Skeletal muscle satellite cell (primary cell): ENCODE data around the gene MLF2.
A peak's percentile ranks its signal among the peaks of the same experiment; 100 is the strongest.

Experiments
- H3K27me3 ChIP-seq: 2 replicates; pipeline ENCODE4 v1.7.0; 2013; ENCODE audit warnings: low read length; ENCODE audit not compliant: control insufficient read depth, insufficient read depth
- H3K36me3 ChIP-seq: 2 replicates; pipeline ENCODE4 v1.7.0; 2013; ENCODE audit warnings: mild to moderate bottlenecking, control low read depth, low read length; ENCODE audit not compliant: insufficient read depth
- H3K4me1 ChIP-seq: 2 replicates; pipeline ENCODE4 v1.7.0; 2013; ENCODE audit warnings: low read length; ENCODE audit not compliant: control insufficient read depth, insufficient read depth
- H3K4me2 ChIP-seq: 2 replicates; pipeline ENCODE4 v1.7.0; 2013; ENCODE audit warnings: mild to moderate bottlenecking, low read length
- H3K4me3 ChIP-seq: 2 replicates; pipeline ENCODE4 v1.7.0; 2013; ENCODE audit warnings: low read length
- H3K9ac ChIP-seq: 2 replicates; pipeline ENCODE4 v1.7.0; 2013; ENCODE audit warnings: mild to moderate bottlenecking, low read depth, low read length, moderate library complexity
- H3K9me3 ChIP-seq: replicated peaks from 2 replicates; pipeline ENCODE4 v1.7.0; 2013; ENCODE audit warnings: mild to moderate bottlenecking, control low read depth, low read length

Gene MLF2

DNA sequence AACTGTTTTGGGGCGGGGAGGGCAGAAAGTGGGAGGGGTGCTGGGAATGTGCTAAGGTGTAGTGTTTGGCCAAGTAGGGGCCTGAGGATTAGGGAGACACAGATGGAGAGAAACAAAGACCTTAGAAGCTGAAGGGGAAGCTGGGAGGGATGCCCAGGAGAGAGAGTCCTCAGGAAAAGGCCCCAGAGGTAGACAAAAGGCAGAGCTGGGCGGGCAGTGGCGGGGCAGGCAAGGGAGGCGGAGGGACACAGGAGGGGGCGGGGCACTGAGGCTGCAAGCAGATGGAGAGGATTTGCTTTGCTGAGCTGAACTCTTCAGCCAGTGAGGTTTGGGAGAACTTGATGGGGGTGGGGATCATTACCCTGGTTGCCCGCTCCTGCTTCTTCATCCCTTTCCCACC is 16.0 kb upstream of the MLF2 start:
- H3K4me2 ChIP-seq: peak overlapping the region; percentile 93
- peaks cover 35% of the 10 kb centered on the region for H3K4me1 ChIP-seq
- H3K27me3 ChIP-seq: no peaks in the 10 kb centered on the region
- H3K9me3 ChIP-seq: no peaks in the 10 kb centered on the region
- peak overlapping the region; percentile 98 for H3K4me3 ChIP-seq
- H3K36me3 ChIP-seq: peaks cover 28% of the 10 kb centered on the region
- H3K9ac ChIP-seq: peak overlapping the region; percentile 86

DNA sequence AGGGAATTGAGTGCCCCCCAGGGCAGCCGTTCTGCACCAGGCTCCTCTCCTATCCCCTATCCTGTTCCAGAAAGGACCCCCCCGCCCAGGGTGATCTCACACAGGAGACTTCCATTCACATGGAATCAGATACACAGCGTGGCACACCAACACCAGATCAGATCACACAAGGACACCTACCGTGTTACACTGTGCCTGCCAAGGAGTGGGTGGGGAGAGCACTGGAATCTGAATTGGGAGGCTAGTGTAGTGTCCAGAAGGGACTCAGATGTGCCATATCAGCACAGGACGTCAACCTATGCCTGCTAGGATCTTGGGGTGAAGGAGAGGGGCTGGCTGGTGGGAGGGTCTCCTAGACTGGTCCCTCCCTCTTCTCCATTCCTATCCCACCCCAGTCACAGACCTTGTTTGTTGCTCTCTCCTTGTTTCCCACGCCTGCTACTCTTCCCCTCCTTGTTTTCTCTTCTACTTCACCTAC is 15.5 kb upstream of the MLF2 start:
- Histone ChIP-seq H3K4me1 (peaks cover 40% of the 10 kb centered on the region), H3K4me2 (peak overlapping the region; percentile 93), H3K4me3 (peak overlapping the region; percentile 98), H3K9ac (peak overlapping the region; percentile 86), H3K9me3 (no peaks in the 10 kb centered on the region), H3K36me3 (peaks cover 28% of the 10 kb centered on the region), H3K27me3 (no peaks in the 10 kb centered on the region)

DNA sequence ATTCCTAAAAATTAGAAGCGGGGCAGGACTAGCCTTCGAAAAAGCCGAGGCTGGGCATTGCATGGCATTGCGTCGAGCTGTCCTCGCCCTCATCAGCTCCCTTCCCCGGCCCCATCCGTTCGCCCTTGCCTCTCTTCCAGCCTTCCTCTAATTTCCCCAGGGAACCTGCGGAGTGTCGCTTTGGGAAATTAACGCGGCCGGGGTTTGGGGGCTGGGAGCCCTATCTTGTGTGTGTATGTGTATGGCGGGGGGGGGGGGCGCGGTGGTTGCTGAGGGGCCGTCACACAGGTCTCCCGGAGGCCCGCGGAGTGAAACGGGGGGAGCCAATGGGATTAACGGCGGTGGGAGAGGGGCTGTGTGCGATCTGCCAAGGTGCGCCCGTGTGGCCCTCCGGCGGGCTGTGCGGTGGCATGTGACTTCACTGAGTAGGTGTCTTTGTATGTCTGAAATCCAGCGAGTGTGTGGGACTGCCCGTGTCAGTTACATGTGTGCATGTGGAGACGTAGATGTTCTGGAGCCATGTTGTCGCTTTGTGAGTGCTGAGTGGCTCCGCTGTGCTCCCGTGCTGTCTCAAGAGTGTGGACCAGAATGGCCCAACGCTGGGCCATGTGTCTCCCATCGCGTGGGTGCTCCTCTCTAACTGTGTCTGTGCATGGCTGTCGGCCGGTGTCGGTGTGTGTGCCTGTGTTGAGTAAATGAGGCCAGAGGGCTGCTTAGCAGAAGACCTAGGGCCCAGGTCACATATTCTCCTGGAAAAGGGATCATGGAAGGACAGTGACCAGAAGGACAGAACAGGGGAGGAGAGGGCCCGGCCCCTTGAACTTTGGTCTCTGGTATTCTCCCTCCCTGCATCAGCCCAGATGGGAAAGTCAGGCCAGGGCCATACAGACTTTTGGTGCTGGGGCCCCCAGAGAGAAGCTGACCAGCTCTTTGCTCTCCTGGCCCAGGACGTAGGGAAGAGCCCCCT is 14.7 kb upstream of the MLF2 start:
- Histone ChIP-seq H3K4me3 (peak overlapping the region; percentile 98), H3K4me2 (peak overlapping the region; percentile 93), H3K9me3 (no peaks in the 10 kb centered on the region), H3K4me1 (peaks cover 45% of the 10 kb centered on the region), H3K27me3 (no peaks in the 10 kb centered on the region), H3K9ac (peak overlapping the region; percentile 86), H3K36me3 (peaks cover 25% of the 10 kb centered on the region)

DNA sequence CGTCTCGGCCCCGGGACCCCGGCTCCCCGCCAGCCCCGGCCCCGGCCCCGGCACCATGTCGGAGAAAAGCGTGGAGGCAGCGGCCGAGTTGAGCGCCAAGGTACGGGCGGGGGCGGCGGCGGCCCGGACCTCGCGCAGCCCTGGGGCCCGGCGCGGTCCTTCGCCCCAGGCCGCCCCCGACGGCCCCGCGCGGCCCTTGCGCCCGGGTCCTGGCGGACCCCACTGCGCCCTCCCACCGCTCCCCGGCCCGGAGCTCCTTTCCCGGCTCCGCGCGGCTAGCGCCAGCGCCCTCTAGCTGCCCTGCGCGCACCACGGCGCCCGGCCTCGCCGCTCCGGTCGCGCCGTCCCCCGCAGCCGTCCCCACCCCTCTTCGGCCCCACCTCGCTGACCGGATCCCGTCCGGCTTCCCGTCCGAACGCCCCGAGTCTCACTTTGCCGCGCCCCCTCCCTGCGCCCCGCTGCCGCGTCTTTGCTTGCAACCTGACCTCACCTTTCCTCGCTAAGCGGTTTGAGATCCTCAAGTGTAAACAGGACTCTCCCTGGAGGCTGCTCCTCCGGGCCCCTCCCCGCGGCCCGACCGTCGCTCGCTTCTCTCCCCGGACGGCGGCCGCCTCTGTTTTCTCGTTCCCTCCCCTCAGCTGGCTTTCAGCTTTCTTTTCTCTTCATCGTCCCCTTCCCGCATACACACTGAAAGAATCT is 13.9 kb upstream of the MLF2 start:
- Histone ChIP-seq H3K9ac (peak overlapping the region; percentile 86), H3K4me1 (peaks cover 45% of the 10 kb centered on the region), H3K9me3 (no peaks in the 10 kb centered on the region), H3K36me3 (peaks cover 24% of the 10 kb centered on the region), H3K4me2 (peak overlapping the region; percentile 93), H3K4me3 (peak overlapping the region; percentile 98), H3K27me3 (no peaks in the 10 kb centered on the region)

DNA sequence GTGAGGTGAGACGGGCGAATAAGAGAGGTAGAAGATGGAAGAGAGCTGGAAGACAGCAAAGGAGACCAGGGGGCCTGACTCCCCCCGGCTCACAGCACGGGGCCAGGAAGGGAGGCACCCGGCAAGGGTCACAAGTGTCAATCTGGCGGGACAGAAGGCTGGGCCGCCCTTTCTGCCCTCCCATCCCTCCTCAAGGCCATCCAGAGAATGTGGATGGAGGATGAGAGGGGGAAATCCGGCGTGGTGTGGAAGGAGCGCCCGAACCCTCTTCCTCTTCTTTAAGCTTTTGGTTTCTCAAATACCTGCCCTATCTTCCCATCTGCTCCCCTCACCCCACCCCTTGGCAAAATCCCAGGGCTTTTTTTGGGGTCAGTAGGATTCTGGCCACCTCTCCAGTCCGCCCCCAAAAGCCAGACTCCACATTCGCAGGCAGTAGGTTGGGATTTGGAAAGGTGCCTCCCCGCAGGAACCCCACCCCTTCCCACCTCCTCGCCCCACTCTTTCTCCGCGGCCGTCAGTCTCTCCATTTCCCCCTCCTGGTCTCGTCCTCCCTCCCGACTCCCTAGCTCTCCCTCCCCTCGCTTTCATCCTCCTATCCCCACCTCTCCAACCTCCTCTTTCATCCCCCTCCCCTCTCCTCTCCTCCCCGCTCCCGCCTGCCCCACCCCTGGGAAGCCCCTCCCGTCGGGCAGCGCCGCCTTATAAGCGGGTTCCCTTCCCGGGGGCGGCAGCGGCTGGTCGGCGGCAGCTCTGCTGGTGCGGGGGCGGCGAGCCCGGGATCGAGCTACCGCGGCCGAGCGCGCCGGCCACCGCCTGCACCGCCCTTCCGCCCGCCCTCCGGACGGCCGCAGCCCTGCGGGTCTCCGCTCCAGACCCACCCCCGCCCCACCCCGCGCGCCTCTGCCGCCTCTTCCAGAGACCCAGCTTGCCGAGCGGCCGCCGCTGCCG is 13.0 kb upstream of the MLF2 start, which contains the start of gene PTMS:
PTMS (plus strand) TSS at position 730 of the 948 bp plus-strand sequence. CDS start 343 bp downstream, outside the sequence.
- Histone ChIP-seq H3K27me3 (no peaks in the 10 kb centered on the region), H3K4me3 (peak within 1 kb of the TSS; percentile 98), H3K36me3 (peaks cover 15% of the 10 kb centered on the region), H3K9ac (peak within 1 kb of the TSS; percentile 86), H3K4me1 (peaks cover 45% of the 10 kb centered on the region), H3K4me2 (peak within 1 kb of the TSS; percentile 93), H3K9me3 (no peaks in the 10 kb centered on the region)

DNA sequence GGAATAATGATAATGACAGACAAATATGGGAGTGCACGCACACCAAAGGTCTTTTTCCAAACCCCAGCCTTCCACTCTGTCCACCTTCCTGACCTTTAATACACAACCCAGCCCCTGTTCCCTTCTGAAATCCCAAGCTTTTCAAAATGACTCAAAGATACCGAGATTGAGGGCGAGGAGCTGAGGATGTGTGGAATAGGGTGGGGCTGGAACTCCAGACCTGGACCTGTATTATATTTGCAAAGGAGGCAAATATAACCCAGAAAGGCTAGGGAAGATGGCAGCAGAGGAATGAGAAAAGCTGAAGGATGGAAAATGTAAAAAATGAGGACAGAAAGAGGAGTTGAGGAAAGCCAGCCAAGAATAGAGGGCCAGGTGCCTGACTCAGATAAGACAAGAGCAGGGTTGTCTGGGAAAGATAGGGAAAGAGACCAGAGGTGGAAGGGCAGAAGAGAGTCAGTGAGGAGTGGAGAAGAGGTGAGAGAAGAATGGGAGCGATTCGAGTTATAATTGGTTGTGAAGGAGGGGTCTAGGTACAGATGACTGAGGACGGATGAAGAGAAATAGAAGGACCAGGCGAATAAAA is 12.2 kb upstream of the MLF2 start:
- H3K9me3 ChIP-seq: no peaks in the 10 kb centered on the region
- peak overlapping the region; percentile 98 for H3K4me3 ChIP-seq
- peaks cover 45% of the 10 kb centered on the region for H3K4me1 ChIP-seq
- H3K4me2 ChIP-seq: peak overlapping the region; percentile 93
- peaks cover 10% of the 10 kb centered on the region for H3K36me3 ChIP-seq
- H3K9ac ChIP-seq: peak overlapping the region; percentile 86
- no peaks in the 10 kb centered on the region for H3K27me3 ChIP-seq

DNA sequence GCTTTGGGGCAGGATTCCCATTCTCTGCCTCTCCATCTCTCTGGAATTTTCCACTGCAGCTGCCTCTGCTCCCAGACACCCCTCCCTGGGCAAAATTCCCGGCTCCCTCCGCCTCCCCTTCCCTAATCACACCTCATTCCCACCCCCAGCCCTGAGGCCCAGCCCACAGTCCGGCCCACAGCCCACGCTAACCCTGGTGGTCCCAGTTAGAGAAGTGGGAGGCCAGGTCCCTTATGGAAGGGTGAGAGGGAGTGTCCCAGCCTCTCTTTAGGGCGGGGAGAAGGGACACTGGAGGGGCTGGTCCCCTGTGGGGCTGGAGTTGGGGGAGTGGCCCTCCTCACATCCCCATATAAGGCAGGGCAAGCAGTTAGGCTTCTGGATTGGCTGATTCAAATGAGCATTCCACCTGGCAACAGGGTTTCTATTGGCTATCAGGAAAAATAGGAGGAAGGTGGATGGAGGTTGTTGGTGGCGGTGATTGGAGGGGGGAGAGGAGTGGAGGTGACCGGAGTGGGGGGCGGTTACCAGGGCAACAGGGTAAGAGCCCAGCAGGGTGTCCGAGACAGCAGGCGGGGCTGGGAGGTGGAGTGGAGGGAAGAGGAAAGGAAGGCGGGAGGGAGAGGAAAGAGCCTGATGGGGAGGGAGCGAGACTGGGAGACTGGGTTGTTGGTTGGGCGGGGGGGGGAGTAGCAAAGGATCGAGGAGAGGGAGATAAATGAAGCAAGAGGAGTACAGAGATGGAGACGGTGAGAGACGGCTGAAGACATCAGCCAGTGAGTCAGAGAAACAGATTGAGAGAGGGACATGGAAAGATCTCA is 11.3 kb upstream of the MLF2 start:
- H3K9ac ChIP-seq: peak overlapping the region; percentile 39
- peaks cover under 1% of the 10 kb centered on the region for H3K36me3 ChIP-seq
- peak overlapping the region; percentile 93 for H3K4me2 ChIP-seq
- no peaks in the 10 kb centered on the region for H3K9me3 ChIP-seq
- H3K27me3 ChIP-seq: no peaks in the 10 kb centered on the region
- peak overlapping the region; percentile 98 for H3K4me3 ChIP-seq
- peaks cover 40% of the 10 kb centered on the region for H3K4me1 ChIP-seq

DNA sequence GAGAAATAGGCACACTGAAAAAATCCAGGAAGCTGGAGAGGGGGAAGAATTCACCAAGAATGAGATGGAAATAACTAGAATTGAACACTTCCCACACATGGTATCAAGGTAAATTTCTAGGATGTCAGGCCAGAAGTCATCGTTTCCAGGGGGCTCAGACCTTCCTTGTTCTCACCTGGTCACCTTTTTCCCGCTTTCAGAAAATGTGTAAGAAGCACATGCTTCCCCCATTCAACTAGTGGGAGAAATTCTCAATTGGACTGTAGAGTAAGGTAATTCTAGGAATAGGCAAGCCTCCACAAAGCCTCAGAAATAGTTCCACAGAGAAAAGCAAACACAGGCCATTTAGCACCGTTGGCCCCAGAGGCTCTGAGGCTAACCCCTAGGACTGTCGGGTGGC is 10.4 kb upstream of the MLF2 start:
- Histone ChIP-seq H3K36me3 (no peaks in the 10 kb centered on the region), H3K4me2 (peak overlapping the region; percentile 75), H3K4me1 (peaks cover 32% of the 10 kb centered on the region), H3K9me3 (no peaks in the 10 kb centered on the region), H3K4me3 (peak overlapping the region; percentile 44), H3K9ac (peak overlapping the region; percentile 39), H3K27me3 (no peaks in the 10 kb centered on the region)

DNA sequence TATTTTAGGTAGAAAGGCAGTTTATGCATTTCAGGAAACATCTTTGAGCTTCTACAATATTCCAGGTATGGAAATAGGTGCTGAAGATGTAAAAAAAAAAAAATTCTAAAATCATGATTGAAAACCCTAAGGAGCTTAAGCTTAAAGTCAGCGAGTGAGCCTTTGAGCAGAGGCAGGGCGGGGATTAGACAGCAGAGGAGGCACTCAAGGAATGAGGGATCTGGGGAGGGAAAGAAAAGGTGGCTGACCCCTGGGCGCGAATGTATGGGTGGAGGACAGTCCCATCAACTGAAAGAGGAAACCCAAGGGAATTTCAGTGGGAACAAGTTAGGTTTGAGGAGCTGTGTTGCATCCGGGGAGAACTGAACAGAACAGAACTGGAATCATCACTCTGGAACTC is 6.8 kb upstream of the MLF2 start:
- Histone ChIP-seq H3K36me3 (no peaks in the 10 kb centered on the region), H3K9ac (no peak overlapping the region), H3K4me3 (no peak overlapping the region), H3K9me3 (no peaks in the 10 kb centered on the region), H3K4me1 (peaks cover 15% of the 10 kb centered on the region), H3K27me3 (no peaks in the 10 kb centered on the region), H3K4me2 (no peak overlapping the region)

DNA sequence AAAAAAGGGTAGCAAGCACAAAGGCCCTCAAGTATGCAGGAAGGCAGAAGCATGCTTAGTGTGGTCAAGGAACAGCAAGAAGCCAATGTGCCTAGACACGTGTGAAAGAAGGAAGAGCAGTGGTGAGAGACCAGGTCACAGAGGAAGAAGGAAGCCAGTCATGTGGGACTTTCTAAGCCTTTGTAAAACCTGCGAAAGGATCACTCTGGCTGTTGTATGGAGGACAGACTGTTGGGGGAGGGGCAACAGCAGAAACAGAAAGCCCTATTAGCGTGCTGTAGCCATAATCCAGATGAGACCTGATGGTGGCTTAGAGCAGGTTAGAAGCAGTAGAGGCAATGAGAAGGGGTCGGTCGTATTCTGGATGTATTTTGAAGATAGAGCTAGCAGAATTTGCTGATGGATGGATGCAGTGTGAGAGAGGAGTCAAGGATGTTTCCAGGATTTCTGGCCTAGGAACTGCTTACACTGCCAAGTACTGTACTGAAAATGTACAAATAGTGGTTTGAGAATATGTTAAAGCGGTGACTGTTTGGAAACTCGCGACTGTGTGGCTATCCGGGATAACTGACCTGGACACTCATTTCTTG is 5.7 kb upstream of the MLF2 start:
- Histone ChIP-seq H3K36me3 (no peaks in the 10 kb centered on the region), H3K4me2 (no peak overlapping the region), H3K4me3 (no peak overlapping the region), H3K9me3 (no peaks in the 10 kb centered on the region), H3K4me1 (peaks cover 10% of the 10 kb centered on the region), H3K27me3 (no peaks in the 10 kb centered on the region), H3K9ac (no peak overlapping the region)
